Gastrocnemius medialis (tissue), 4 donors: ENCODE results near the gene ATP9A.

ENCODE experiments used
- POLR2A ChIP-seq, 2 donors: fragments of 450-650 bp; IDR thresholded peaks; one replicate each; pipeline ENCODE4 v1.6.1; 2017; ENCODE audit warnings: antibody characterized with exemption in 2 of 2, mild to moderate bottlenecking in 2 of 2, moderate library complexity in 2 of 2
- TF ChIP-seq, protein P1 (sequence below), 5 experiments: fragments of 450-650 bp in 3 of 5; fragments of 200-600 bp in 2 of 5; sonication (generic) in 2 of 5; IDR thresholded peaks in 4 of 5; conservative IDR thresholded peaks in 1 of 5; 1 replicate in 4 of 5; 2 replicates in 1 of 5; pipeline ENCODE4 v1.5.1; 2016 to 2019; ENCODE audit warnings: antibody characterized with exemption in 5 of 5, mild to moderate bottlenecking in 3 of 5, moderate library complexity in 3 of 5

DNA sequence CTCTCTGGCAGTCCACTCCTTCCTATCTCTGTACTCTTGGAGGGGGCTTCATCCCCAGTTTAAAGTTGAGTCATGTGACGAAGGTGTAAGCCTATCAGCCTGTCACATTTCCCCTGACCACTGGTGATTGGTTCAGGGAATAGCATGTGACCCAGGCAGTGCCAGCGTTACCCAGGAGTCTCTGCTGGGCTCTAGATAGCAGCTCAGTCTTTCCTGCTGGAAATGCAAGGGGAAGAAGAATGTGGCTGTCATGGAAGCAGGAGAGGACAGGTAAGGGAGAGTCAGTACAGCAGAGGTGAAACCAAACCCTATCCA, 190.1 kb downstream of the ATP9A start:
- TF ChIP-seq, protein P1, sequence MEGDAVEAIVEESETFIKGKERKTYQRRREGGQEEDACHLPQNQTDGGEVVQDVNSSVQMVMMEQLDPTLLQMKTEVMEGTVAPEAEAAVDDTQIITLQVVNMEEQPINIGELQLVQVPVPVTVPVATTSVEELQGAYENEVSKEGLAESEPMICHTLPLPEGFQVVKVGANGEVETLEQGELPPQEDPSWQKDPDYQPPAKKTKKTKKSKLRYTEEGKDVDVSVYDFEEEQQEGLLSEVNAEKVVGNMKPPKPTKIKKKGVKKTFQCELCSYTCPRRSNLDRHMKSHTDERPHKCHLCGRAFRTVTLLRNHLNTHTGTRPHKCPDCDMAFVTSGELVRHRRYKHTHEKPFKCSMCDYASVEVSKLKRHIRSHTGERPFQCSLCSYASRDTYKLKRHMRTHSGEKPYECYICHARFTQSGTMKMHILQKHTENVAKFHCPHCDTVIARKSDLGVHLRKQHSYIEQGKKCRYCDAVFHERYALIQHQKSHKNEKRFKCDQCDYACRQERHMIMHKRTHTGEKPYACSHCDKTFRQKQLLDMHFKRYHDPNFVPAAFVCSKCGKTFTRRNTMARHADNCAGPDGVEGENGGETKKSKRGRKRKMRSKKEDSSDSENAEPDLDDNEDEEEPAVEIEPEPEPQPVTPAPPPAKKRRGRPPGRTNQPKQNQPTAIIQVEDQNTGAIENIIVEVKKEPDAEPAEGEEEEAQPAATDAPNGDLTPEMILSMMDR (IDR thresholded peaks at IDR 0.05 in 4 of 5, conservative IDR thresholded peaks at IDR 0.05 in 1 of 5) = no peak
- TF ChIP-seq POLR2A (IDR thresholded peaks at IDR 0.05) = no peak
